GM18951 (cell line): ENCODE measurements around the gene CEP20.
"Not testable (repeated sequence)": the region's sequence is repeated elsewhere in the genome, so short reads cannot be mapped to it uniquely, and the experiment has no call there.

Experiments used
- POLR2A ChIP-seq: IDR thresholded peaks from 4 replicates; pipeline ENCODE4 v1.6.1; 2011; ENCODE audit warnings: mild to moderate bottlenecking; ENCODE audit not compliant: insufficient read length, insufficient read depth; ENCODE audit errors: extremely low read depth
- in situ Hi-C: fragments of 300-500 bp; cut with MboI; formaldehyde crosslinking; loops from one replicate; pipeline ENCODE4 v1.12.0; 2022; ENCODE audit warnings: low sequenced_read_pairs, mixed read lengths, inconsistent platforms; ENCODE audit not compliant: unreplicated experiment

Gene CEP20

GRCh38 chr16:15888072-15888976, at the start of gene CEP20:
CEP20 (minus strand) TSS chr16:15888603; CDS start chr16:15888585, 18 bp downstream.
- peak; percentile 84 for TF ChIP-seq POLR2A
- in situ Hi-C loops = no loop called here

- in situ Hi-C loops = not testable (repeated sequence)
These were observed 48.4 kb upstream of the CEP20 start for GRCh38 chr16:15936809-15937208.

- in situ Hi-C loops = no loop called here
- TF ChIP-seq POLR2A = no peak
These were observed 46.6 kb upstream of the CEP20 start for GRCh38 chr16:15934991-15935390.

GRCh38 chr16:15933781-15934180, 45.4 kb upstream of the CEP20 start:
- in situ Hi-C loops = no loop called here

GRCh38 chr16:15932939-15933338, 44.5 kb upstream of the CEP20 start:
- in situ Hi-C loops = no loop called here
- TF ChIP-seq POLR2A = no peak

More at GRCh38 chr16:15933781-15934180, 45.4 kb upstream of the CEP20 start:
- no peak for TF ChIP-seq POLR2A

GRCh38 chr16:15928261-15929104, 40.1 kb upstream of the CEP20 start:
- in situ Hi-C loops = no loop called here
- TF ChIP-seq POLR2A = no peak

GRCh38 chr16:15925631-15926030, 37.2 kb upstream of the CEP20 start:
- in situ Hi-C loops = no loop called here

GRCh38 chr16:15924996-15925395, 36.6 kb upstream of the CEP20 start:
- in situ Hi-C loops = no loop called here
- TF ChIP-seq POLR2A = no peak

More at GRCh38 chr16:15925631-15926030, 37.2 kb upstream of the CEP20 start:
- no peak for TF ChIP-seq POLR2A

GRCh38 chr16:15919331-15919730, 30.9 kb upstream of the CEP20 start:
- in situ Hi-C loops = no loop called here
- TF ChIP-seq POLR2A = no peak

GRCh38 chr16:15918314-15918713, 29.9 kb upstream of the CEP20 start:
- in situ Hi-C loops = not testable (repeated sequence)

GRCh38 chr16:15916323-15916722, 27.9 kb upstream of the CEP20 start:
- in situ Hi-C loops = no loop called here
- no peak for TF ChIP-seq POLR2A

- no peak for TF ChIP-seq POLR2A
- in situ Hi-C loops = no loop called here
These were observed 27.2 kb upstream of the CEP20 start for GRCh38 chr16:15915555-15916081.

GRCh38 chr16:15913046-15913698, 24.8 kb upstream of the CEP20 start:
- in situ Hi-C loops = no loop called here
- no peak for TF ChIP-seq POLR2A
